ENCODE measurements around the gene GLIS1.
A peak's percentile ranks its signal among the peaks of the same experiment; 100 is the strongest.

Gene GLIS1

GRCh38 chr1:53655931-53656746 lies 82.8 kb downstream of the GLIS1 start:
- Histone ChIP-seq H3K4me1 (ENCODE audit: control insufficient read depth, insufficient read depth, low read depth, low read length) (peaks cover 33% of the 10 kb centered on the region), H2AK5ac (ENCODE audit: low read length, severe bottlenecking) (peak overlapping the region; percentile 6), H3K23ac (ENCODE audit: low read length in 2 of 2) (no peak overlapping the region), H2BK5ac (ENCODE audit: low read depth, low read length, poor library complexity, severe bottlenecking) (no peak overlapping the region), H3K4me2 (ENCODE audit: low read length, poor library complexity, severe bottlenecking) (no peak overlapping the region), H4K8ac (ENCODE audit: low read length) (no peak overlapping the region), H3K36me3 (ENCODE audit: control insufficient read depth in 1 of 2, insufficient read depth in 2 of 2, low read depth in 1 of 2, low read length in 2 of 2) (peaks cover 0 to 39% of the 10 kb centered on the region in 2 experiments), H3K4ac (ENCODE audit: low read depth in 1 of 2, low read length in 2 of 2) (no peak overlapping the region), H4K91ac (ENCODE audit: low read length) (no peak overlapping the region), H3K18ac (ENCODE audit: low read depth in 1 of 2, low read length in 2 of 2) (no peak overlapping the region), H3K9me3 (ENCODE audit: control insufficient read depth, low read length) (no peaks in the 10 kb centered on the region), H3K9ac (ENCODE audit: low read length) (peak overlapping the region; percentile 4), H3K27me3 (ENCODE audit: control insufficient read depth in 1 of 2, insufficient read depth in 1 of 2, low read length in 2 of 2) (peaks cover 0 to 85% of the 10 kb centered on the region in 2 experiments), H2BK120ac (ENCODE audit: low read depth, low read length) (no peak overlapping the region), H2BK15ac (ENCODE audit: low read depth, poor library complexity, severe bottlenecking) (no peak overlapping the region), H2AFZ (ENCODE audit: low read depth, low read length) (no peak overlapping the region), H3K14ac (ENCODE audit: low read length in 2 of 2) (peak overlapping the region in 1 of 2 experiments; percentile 68), H3K79me1 (replicated peaks; ENCODE audit: low read length, poor library complexity, severe bottlenecking) (peaks cover 71% of the 10 kb centered on the region), H3K4me3 (ENCODE audit: insufficient read depth in 1 of 2, low read depth in 1 of 2, low read length in 2 of 2) (peak overlapping the region in 1 of 2 experiments; percentile 22), H3K27ac (ENCODE audit: low read length, poor library complexity, severe bottlenecking) (no peak overlapping the region), H2BK12ac (ENCODE audit: low read length in 2 of 2) (no peak overlapping the region)
- WGBS, result 32% methylated on average over 10 of the region's 10 CpGs
- DNase-seq, result peak; percentile 42

GRCh38 chr1:53654216-53655210 lies 84.5 kb downstream of the GLIS1 start:
- H3K79me1 ChIP-seq (replicated peaks; ENCODE audit: low read length, poor library complexity, severe bottlenecking), result peaks cover 62% of the 10 kb centered on the region
- H3K4me2 ChIP-seq (ENCODE audit: low read length, poor library complexity, severe bottlenecking), result no peak overlapping the region
- peak; percentile 50 for DNase-seq
- no peak overlapping the region for H4K91ac ChIP-seq (ENCODE audit: low read length)
- no peak overlapping the region for H2BK120ac ChIP-seq (ENCODE audit: low read depth, low read length)
- no peak overlapping the region for H2BK15ac ChIP-seq (ENCODE audit: low read depth, poor library complexity, severe bottlenecking)
- no peak overlapping the region for H3K18ac ChIP-seq (ENCODE audit: low read depth in 1 of 2, low read length in 2 of 2)
- H2BK12ac ChIP-seq (ENCODE audit: low read length in 2 of 2), result no peak overlapping the region
- H3K4me1 ChIP-seq (ENCODE audit: control insufficient read depth, insufficient read depth, low read depth, low read length), result peaks cover 31% of the 10 kb centered on the region
- H3K9me3 ChIP-seq (ENCODE audit: control insufficient read depth, low read length), result no peaks in the 10 kb centered on the region
- no peak overlapping the region for H3K4ac ChIP-seq (ENCODE audit: low read depth in 1 of 2, low read length in 2 of 2)
- WGBS, result 77% methylated on average over 27 of the region's 27 CpGs
- no peak overlapping the region for H3K4me3 ChIP-seq (ENCODE audit: insufficient read depth in 1 of 2, low read depth in 1 of 2, low read length in 2 of 2)
- no peak overlapping the region for H3K9ac ChIP-seq (ENCODE audit: low read length)
- no peak overlapping the region for H4K8ac ChIP-seq (ENCODE audit: low read length)
- H2AFZ ChIP-seq (ENCODE audit: low read depth, low read length), result peak overlapping the region; percentile 67
- no peak overlapping the region for H2BK5ac ChIP-seq (ENCODE audit: low read depth, low read length, poor library complexity, severe bottlenecking)
- no peak overlapping the region for H3K23ac ChIP-seq (ENCODE audit: low read length in 2 of 2)
- no peak overlapping the region for H2AK5ac ChIP-seq (ENCODE audit: low read length, severe bottlenecking)
- peak overlapping the region in 1 of 2 experiments; percentile 53 for H3K14ac ChIP-seq (ENCODE audit: low read length in 2 of 2)
- no peak overlapping the region for H3K27ac ChIP-seq (ENCODE audit: low read length, poor library complexity, severe bottlenecking)
- peaks cover 0 to 73% of the 10 kb centered on the region in 2 experiments for H3K27me3 ChIP-seq (ENCODE audit: control insufficient read depth in 1 of 2, insufficient read depth in 1 of 2, low read length in 2 of 2)
- peaks cover 0 to 33% of the 10 kb centered on the region in 2 experiments for H3K36me3 ChIP-seq (ENCODE audit: control insufficient read depth in 1 of 2, insufficient read depth in 2 of 2, low read depth in 1 of 2, low read length in 2 of 2)

- peaks cover 55% of the 10 kb centered on the region for H3K79me1 ChIP-seq (replicated peaks; ENCODE audit: low read length, poor library complexity, severe bottlenecking)
- H4K8ac ChIP-seq (ENCODE audit: low read length), result no peak overlapping the region
- H2BK12ac ChIP-seq (ENCODE audit: low read length in 2 of 2), result no peak overlapping the region
- peaks cover 0 to 25% of the 10 kb centered on the region in 2 experiments for H3K36me3 ChIP-seq (ENCODE audit: control insufficient read depth in 1 of 2, insufficient read depth in 2 of 2, low read depth in 1 of 2, low read length in 2 of 2)
- no peak overlapping the region for H3K14ac ChIP-seq (ENCODE audit: low read length in 2 of 2)
- H3K27me3 ChIP-seq (ENCODE audit: control insufficient read depth in 1 of 2, insufficient read depth in 1 of 2, low read length in 2 of 2), result peaks cover 0 to 74% of the 10 kb centered on the region in 2 experiments
- no peak overlapping the region for H3K27ac ChIP-seq (ENCODE audit: low read length, poor library complexity, severe bottlenecking)
- H3K23ac ChIP-seq (ENCODE audit: low read length in 2 of 2), result no peak overlapping the region
- H3K4me2 ChIP-seq (ENCODE audit: low read length, poor library complexity, severe bottlenecking), result no peak overlapping the region
- H3K4ac ChIP-seq (ENCODE audit: low read depth in 1 of 2, low read length in 2 of 2), result no peak overlapping the region
- no peak overlapping the region for H2AK5ac ChIP-seq (ENCODE audit: low read length, severe bottlenecking)
- no peaks in the 10 kb centered on the region for H3K9me3 ChIP-seq (ENCODE audit: control insufficient read depth, low read length)
- H3K9ac ChIP-seq (ENCODE audit: low read length), result no peak overlapping the region
- H3K4me3 ChIP-seq (ENCODE audit: insufficient read depth in 1 of 2, low read depth in 1 of 2, low read length in 2 of 2), result no peak overlapping the region
- H4K91ac ChIP-seq (ENCODE audit: low read length), result no peak overlapping the region
- H2BK5ac ChIP-seq (ENCODE audit: low read depth, low read length, poor library complexity, severe bottlenecking), result no peak overlapping the region
- H2BK120ac ChIP-seq (ENCODE audit: low read depth, low read length), result no peak overlapping the region
- 87% methylated on average over 5 of the region's 5 CpGs for WGBS
- H2BK15ac ChIP-seq (ENCODE audit: low read depth, poor library complexity, severe bottlenecking), result no peak overlapping the region
- H2AFZ ChIP-seq (ENCODE audit: low read depth, low read length), result no peak overlapping the region
- H3K4me1 ChIP-seq (ENCODE audit: control insufficient read depth, insufficient read depth, low read depth, low read length), result peaks cover 26% of the 10 kb centered on the region
- DNase-seq, result no peak
- H3K18ac ChIP-seq (ENCODE audit: low read depth in 1 of 2, low read length in 2 of 2), result no peak overlapping the region
These were observed 85.3 kb downstream of the GLIS1 start for GRCh38 chr1:53653631-53654030.

GRCh38 chr1:53653200-53653575 lies 85.8 kb downstream of the GLIS1 start:
- Histone ChIP-seq H2BK5ac (ENCODE audit: low read depth, low read length, poor library complexity, severe bottlenecking) (no peak overlapping the region), H2BK15ac (ENCODE audit: low read depth, poor library complexity, severe bottlenecking) (no peak overlapping the region), H3K27me3 (ENCODE audit: control insufficient read depth in 1 of 2, insufficient read depth in 1 of 2, low read length in 2 of 2) (peaks cover 0 to 71% of the 10 kb centered on the region in 2 experiments), H3K27ac (ENCODE audit: low read length, poor library complexity, severe bottlenecking) (no peak overlapping the region), H3K79me1 (replicated peaks; ENCODE audit: low read length, poor library complexity, severe bottlenecking) (peaks cover 52% of the 10 kb centered on the region), H3K4me2 (ENCODE audit: low read length, poor library complexity, severe bottlenecking) (no peak overlapping the region), H3K9me3 (ENCODE audit: control insufficient read depth, low read length) (no peaks in the 10 kb centered on the region), H3K14ac (ENCODE audit: low read length in 2 of 2) (no peak overlapping the region), H4K91ac (ENCODE audit: low read length) (no peak overlapping the region), H3K36me3 (ENCODE audit: control insufficient read depth in 1 of 2, insufficient read depth in 2 of 2, low read depth in 1 of 2, low read length in 2 of 2) (peaks cover 0 to 23% of the 10 kb centered on the region in 2 experiments), H3K4me3 (ENCODE audit: insufficient read depth in 1 of 2, low read depth in 1 of 2, low read length in 2 of 2) (no peak overlapping the region), H2AK5ac (ENCODE audit: low read length, severe bottlenecking) (no peak overlapping the region), H3K4ac (ENCODE audit: low read depth in 1 of 2, low read length in 2 of 2) (no peak overlapping the region), H2AFZ (ENCODE audit: low read depth, low read length) (no peak overlapping the region), H3K23ac (ENCODE audit: low read length in 2 of 2) (no peak overlapping the region), H3K9ac (ENCODE audit: low read length) (no peak overlapping the region), H2BK120ac (ENCODE audit: low read depth, low read length) (no peak overlapping the region), H4K8ac (ENCODE audit: low read length) (no peak overlapping the region), H2BK12ac (ENCODE audit: low read length in 2 of 2) (no peak overlapping the region), H3K4me1 (ENCODE audit: control insufficient read depth, insufficient read depth, low read depth, low read length) (peaks cover 22% of the 10 kb centered on the region), H3K18ac (ENCODE audit: low read depth in 1 of 2, low read length in 2 of 2) (no peak overlapping the region)
- 89% methylated on average over 7 of the region's 7 CpGs for WGBS
- DNase-seq, result no peak
